Neural cell (in vitro differentiated cells): ENCODE results near the gene FNDC10. TPM values are rescaled to one million over a fixed set of nuclear protein-coding genes. Genes with fewer than 3 reads are reported as not detected.

Source experiments
- H2AFZ ChIP-seq: fragments of 200-600, 300-800 bp; sonication (generic), shearing (Covaris generic); 2 replicates; pipeline ENCODE4 v1.6.0; 2014; ENCODE audit warnings: low read depth, mild to moderate bottlenecking, antibody characterized with exemption, low read length, moderate library complexity
- H3F3A ChIP-seq: fragments of 200-600 bp; shearing (Covaris generic); 2 replicates; pipeline ENCODE4 v1.6.1; 2016; ENCODE audit warnings: mild to moderate bottlenecking, moderate library complexity, mixed read lengths, antibody characterized with exemption, low read length; ENCODE audit not compliant: insufficient read depth, poor library complexity, severe bottlenecking
- H3K27ac ChIP-seq: fragments of 200-600, 300-800 bp; sonication (generic), shearing (Covaris generic); 2 replicates; pipeline ENCODE4 v1.5.1; 2014; ENCODE audit warnings: mild to moderate bottlenecking, low read length, moderate library complexity
- H3K27me3 ChIP-seq: fragments of 300-800, 200-600 bp; sonication (generic), shearing (Covaris generic); 2 replicates; pipeline ENCODE4 v1.6.0; 2014; ENCODE audit warnings: mild to moderate bottlenecking, low read depth, low read length, moderate library complexity; ENCODE audit not compliant: insufficient read depth
- H3K36me3 ChIP-seq: fragments of 300-800, 200-600 bp; sonication (generic), shearing (Covaris generic); 2 replicates; pipeline ENCODE4 v1.5.1; 2014; ENCODE audit warnings: mild to moderate bottlenecking, antibody characterized with exemption, low read length, moderate library complexity; ENCODE audit not compliant: insufficient read depth
- H3K4me2 ChIP-seq: fragments of 300-800, 200-600 bp; sonication (generic), shearing (Covaris generic); 2 replicates; pipeline ENCODE4 v1.6.0; 2014; ENCODE audit warnings: mild to moderate bottlenecking, low read length
- H3K4me3 ChIP-seq: fragments of 300-800, 200-600 bp; sonication (generic), shearing (Covaris generic); 2 replicates; pipeline ENCODE4 v1.5.1; 2014; ENCODE audit warnings: mild to moderate bottlenecking, low read length, moderate library complexity
- H3K79me2 ChIP-seq: fragments of 200-600 bp; shearing (Covaris generic); replicated peaks from 2 replicates; pipeline ENCODE4 v1.6.0; 2014; ENCODE audit warnings: mild to moderate bottlenecking, low read length, moderate library complexity; ENCODE audit not compliant: insufficient read depth
- H3K9ac ChIP-seq: fragments of 300-800, 200-600 bp; sonication (generic), shearing (Covaris generic); 2 replicates; pipeline ENCODE4 v1.6.1; 2016; ENCODE audit warnings: mild to moderate bottlenecking, low read length, mixed read lengths
- H3K9me2 ChIP-seq: fragments of 200-600 bp; shearing (Covaris generic); 2 replicates; pipeline ENCODE4 v1.6.1; 2016; ENCODE audit warnings: mild to moderate bottlenecking, low read length, mixed read lengths; ENCODE audit not compliant: insufficient read depth
- H3K9me3 ChIP-seq: fragments of 200-600, 300-800 bp; sonication (generic), shearing (Covaris generic); 2 replicates; pipeline ENCODE4 v1.6.1; 2016; ENCODE audit warnings: mild to moderate bottlenecking, mixed run types, low read length, moderate library complexity, mixed read lengths
- H4K20me1 ChIP-seq: fragments of 200-600 bp; shearing (Covaris generic); 2 replicates; pipeline ENCODE4 v1.6.1; 2016; ENCODE audit warnings: mild to moderate bottlenecking, mixed run types; ENCODE audit not compliant: insufficient read depth
- CTCF ChIP-seq: fragments of 450-650 bp; IDR thresholded peaks from 2 replicates; pipeline ENCODE4 v1.5.1; 2014; ENCODE audit warnings: antibody characterized with exemption, mild to moderate bottlenecking, moderate library complexity; ENCODE audit not compliant: poor library complexity, severe bottlenecking
- EP300 ChIP-seq: fragments of 450-650 bp; conservative IDR thresholded peaks from 2 replicates; pipeline ENCODE4 v1.6.1; 2014; ENCODE audit warnings: antibody characterized with exemption, mild to moderate bottlenecking, moderate library complexity; ENCODE audit not compliant: poor library complexity, severe bottlenecking
- EZH2 ChIP-seq: fragments of 200-600, 300-800 bp; shearing (Covaris generic), sonication (generic); IDR thresholded peaks from 2 replicates; pipeline ENCODE4 v1.6.1; 2014; ENCODE audit warnings: antibody characterized with exemption, low read length, borderline replicate concordance, mild to moderate bottlenecking; ENCODE audit not compliant: insufficient read depth, poor library complexity, severe bottlenecking
- MXI1 ChIP-seq: fragments of 450-650 bp; conservative IDR thresholded peaks from 2 replicates; pipeline ENCODE4 v1.6.1; 2014; ENCODE audit warnings: antibody characterized with exemption, mild to moderate bottlenecking; ENCODE audit not compliant: poor library complexity, severe bottlenecking
- POLR2AphosphoS5 ChIP-seq: IDR thresholded peaks from 2 replicates; pipeline ENCODE4 v1.6.1; 2012
- RAD21 ChIP-seq: fragments of 450-650 bp; conservative IDR thresholded peaks from 2 replicates; pipeline ENCODE4 v1.6.1; 2014; ENCODE audit warnings: antibody characterized with exemption, mild to moderate bottlenecking, moderate library complexity
- REST ChIP-seq: IDR thresholded peaks from 2 replicates; pipeline ENCODE4 v1.6.1; 2012; ENCODE audit warnings: borderline replicate concordance
- SMC3 ChIP-seq: fragments of 450-650 bp; conservative IDR thresholded peaks from 2 replicates; pipeline ENCODE4 v1.6.1; 2014; ENCODE audit warnings: antibody characterized with exemption, mild to moderate bottlenecking, moderate library complexity; ENCODE audit not compliant: poor library complexity
- TAF1 ChIP-seq: IDR thresholded peaks from 2 replicates; pipeline ENCODE4 v1.6.1; 2012; ENCODE audit warnings: low read depth
- polyA plus RNA-seq: library from polyadenylated mRNA; depleted of rRNA; stranded (reverse); fragments of >200 nt; gene quantifications from 2 replicates; pipeline ENCODE4 v1.2.3, GENCODE V29; 2014

FNDC10 gene
- polyA plus RNA-seq, 1 donor from 2014 or later: 4.5 TPM

GRCh38 chr1:1623181-1623630 is 23.3 kb upstream of the FNDC10 start:
- Histone ChIP-seq H4K20me1 (no peaks in the 10 kb centered on the region), H3K27ac (no peak overlapping the region), H3K27me3 (no peaks in the 10 kb centered on the region), H3K4me2 (no peak overlapping the region), H3K9me3 (no peaks in the 10 kb centered on the region), H3F3A (no peaks in the 10 kb centered on the region), H3K4me3 (no peak overlapping the region), H3K9ac (no peak overlapping the region), H3K9me2 (no peaks in the 10 kb centered on the region), H3K36me3 (peaks cover 2% of the 10 kb centered on the region), H2AFZ (no peak overlapping the region), H3K79me2 (no peaks in the 10 kb centered on the region)
- no peak for TF ChIP-seq EZH2
- no peak for TF ChIP-seq RAD21
- no peak for TF ChIP-seq TAF1
- TF ChIP-seq CTCF: no peak
- no peak for TF ChIP-seq REST
- no peak for TF ChIP-seq SMC3
- no peak for TF ChIP-seq MXI1
- TF ChIP-seq POLR2AphosphoS5: no peak
- TF ChIP-seq EP300: no peak

- H3K4me2 ChIP-seq: no peak overlapping the region
- TF ChIP-seq SMC3 (no peak), RAD21 (no peak), MXI1 (no peak), EZH2 (no peak), CTCF (no peak), REST (no peak), POLR2AphosphoS5 (no peak), EP300 (no peak), TAF1 (no peak)
- H3F3A ChIP-seq: no peaks in the 10 kb centered on the region
- H4K20me1 ChIP-seq: no peaks in the 10 kb centered on the region
- H3K79me2 ChIP-seq: no peaks in the 10 kb centered on the region
- no peaks in the 10 kb centered on the region for H3K9me3 ChIP-seq
- H3K9me2 ChIP-seq: no peaks in the 10 kb centered on the region
- no peak overlapping the region for H3K4me3 ChIP-seq
- no peak overlapping the region for H3K27ac ChIP-seq
- H2AFZ ChIP-seq: no peak overlapping the region
- H3K27me3 ChIP-seq: no peaks in the 10 kb centered on the region
- no peak overlapping the region for H3K9ac ChIP-seq
- H3K36me3 ChIP-seq: no peaks in the 10 kb centered on the region
Measured at GRCh38 chr1:1622788-1623094, 22.8 kb upstream of the FNDC10 start.
